ENCODE measurements around the gene CST9. TPM values are rescaled to one million over a fixed set of nuclear protein-coding genes. Genes with fewer than 3 reads are reported as not detected.

Gene CST9
- total and polyA plus RNA-seq, 2 donors (not counting 3 experiments of a cell fraction or from before 2014, with no cell fraction given) = not detected

GRCh38 chr20:23626040-23626620, 20.4 kb upstream of the CST9 start:
- no peaks in the 10 kb centered on the region for H4K20me1 ChIP-seq (replicated peaks; ENCODE audit: control insufficient read depth, extremely low read depth, insufficient read depth, low read length)
- no peaks in the 10 kb centered on the region for H3K79me2 ChIP-seq (ENCODE audit: control insufficient read depth, insufficient read depth, low read length)
- no peaks in the 10 kb centered on the region for H3K9me1 ChIP-seq (replicated peaks; ENCODE audit: control insufficient read depth, extremely low read depth, insufficient read depth, low read length)
- intact Hi-C loops (cut with micrococcal nuclease) (loop anchor here (5.0 kb wide), 1 partner anchor 274 kb away; the partner anchor contains the start of gene NXT1), dilution Hi-C loops (cut with MboI; ENCODE audit: extremely low pct_ligation_motif_present, low sequenced_read_pairs) (no loop called here)
- DNase-seq (ENCODE audit: low read depth, low spot score) = no peak
- H3K4me1 ChIP-seq (ENCODE audit: control insufficient read depth, extremely low read depth, insufficient read depth, low read length) = peaks cover 30% of the 10 kb centered on the region
- H3K27me3 ChIP-seq (ENCODE audit: control insufficient read depth in 2 of 2, insufficient read depth in 2 of 2, low read length in 2 of 2) = no peaks in the 10 kb centered on the region
- no TSS peak for BruUV-seq (replicated peaks)
- no peaks in the 10 kb centered on the region for H3K9me3 ChIP-seq (replicated peaks; ENCODE audit: control insufficient read depth, insufficient read depth, low read length)
- TF ChIP-seq MAX (IDR thresholded peaks at IDR 0.05; ENCODE audit: insufficient read depth, insufficient read length) (no peak), MYC (IDR thresholded peaks at IDR 0.05; ENCODE audit: low read depth, low read length) (no peak), FOS (IDR thresholded peaks at IDR 0.05; ENCODE audit: borderline replicate concordance, insufficient read depth, low read length) (no peak), EZH2 (IDR thresholded peaks at IDR 0.05; ENCODE audit: borderline replicate concordance, low read depth, low read length, severe bottlenecking) (no peak), POLR2AphosphoS5 (IDR thresholded peaks at IDR 0.05; ENCODE audit: insufficient read depth, low read depth, low read length) (no peak), JUN (IDR thresholded peaks at IDR 0.05; ENCODE audit: borderline replicate concordance, insufficient read depth, insufficient read length, low read depth) (no peak), POLR2A (IDR thresholded peaks at IDR 0.05; ENCODE audit: low read depth, low read length) (no peak), GATA2 (IDR thresholded peaks at IDR 0.05; ENCODE audit: insufficient read depth, insufficient read length, low read depth, low read length) (no peak)
- TF ChIP-seq, protein P1, sequence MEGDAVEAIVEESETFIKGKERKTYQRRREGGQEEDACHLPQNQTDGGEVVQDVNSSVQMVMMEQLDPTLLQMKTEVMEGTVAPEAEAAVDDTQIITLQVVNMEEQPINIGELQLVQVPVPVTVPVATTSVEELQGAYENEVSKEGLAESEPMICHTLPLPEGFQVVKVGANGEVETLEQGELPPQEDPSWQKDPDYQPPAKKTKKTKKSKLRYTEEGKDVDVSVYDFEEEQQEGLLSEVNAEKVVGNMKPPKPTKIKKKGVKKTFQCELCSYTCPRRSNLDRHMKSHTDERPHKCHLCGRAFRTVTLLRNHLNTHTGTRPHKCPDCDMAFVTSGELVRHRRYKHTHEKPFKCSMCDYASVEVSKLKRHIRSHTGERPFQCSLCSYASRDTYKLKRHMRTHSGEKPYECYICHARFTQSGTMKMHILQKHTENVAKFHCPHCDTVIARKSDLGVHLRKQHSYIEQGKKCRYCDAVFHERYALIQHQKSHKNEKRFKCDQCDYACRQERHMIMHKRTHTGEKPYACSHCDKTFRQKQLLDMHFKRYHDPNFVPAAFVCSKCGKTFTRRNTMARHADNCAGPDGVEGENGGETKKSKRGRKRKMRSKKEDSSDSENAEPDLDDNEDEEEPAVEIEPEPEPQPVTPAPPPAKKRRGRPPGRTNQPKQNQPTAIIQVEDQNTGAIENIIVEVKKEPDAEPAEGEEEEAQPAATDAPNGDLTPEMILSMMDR (IDR thresholded peaks at IDR 0.05; ENCODE audit: extremely low read depth in 1 of 2, insufficient read depth in 1 of 2, low read depth in 1 of 2, low read length in 2 of 2) = no peak
- ChIA-PET CTCF (no interaction called here), POLR2A (no interaction called here)
- H2AFZ ChIP-seq (ENCODE audit: low read depth, low read length) = no peak overlapping the region
- no peak overlapping the region for H3K4me3 ChIP-seq (replicated peaks in 1 of 3; ENCODE audit: insufficient read depth in 1 of 3, low read depth in 1 of 3, low read length in 3 of 3)
- no peak overlapping the region for H3K9ac ChIP-seq (replicated peaks; ENCODE audit: extremely low read depth, insufficient read depth, low read length)
- no peak overlapping the region for H3K27ac ChIP-seq (ENCODE audit: insufficient read depth, low read depth, low read length)
- no peak overlapping the region for H3K4me2 ChIP-seq (ENCODE audit: insufficient read depth, low read length)
- no peaks in the 10 kb centered on the region for H3K36me3 ChIP-seq (ENCODE audit: control insufficient read depth in 2 of 2, extremely low read depth in 1 of 2, insufficient read depth in 2 of 2, low read length in 2 of 2)
- no peak for FAIRE-seq

All from endothelial cell of umbilical vein (primary cell).